Thoracic aorta (tissue), 2 donors: Measurements from ENCODE around the gene AMPH. TPM values are rescaled to one million over a fixed set of nuclear protein-coding genes. Genes with fewer than 3 reads are reported as not detected.

ENCODE experiments used
- ATAC-seq: fragments of 150-250 bp; one replicate; pipeline ENCODE4 v1.8.0; 2017; ENCODE audit warnings: low read depth; ENCODE audit not compliant: insufficient number of reproducible peaks, low FRiP score
- DNase-seq: peaks from one replicate; pipeline ENCODE4 v3.0.0-alpha.2; 2020; ENCODE audit warnings: low spot score
- H3K27ac ChIP-seq, 2 donors: fragments of 200-600 bp; sonication (generic); 1 replicate in 1 of 2; 2 replicates in 1 of 2; pipeline ENCODE4 v1.5.1; 2016; ENCODE audit warnings: mild to moderate bottlenecking in 2 of 2, moderate library complexity in 2 of 2
- H3K27me3 ChIP-seq: fragments of 200-600 bp; sonication (generic); replicated peaks from 2 replicates; pipeline ENCODE4 v1.6.0; 2016; ENCODE audit warnings: mild to moderate bottlenecking; ENCODE audit not compliant: insufficient read depth
- H3K36me3 ChIP-seq: fragments of 200-600 bp; sonication (generic); one replicate; pipeline ENCODE4 v1.5.1; 2016
- H3K4me1 ChIP-seq, 2 donors: fragments of 200-600 bp; sonication (generic); 1 replicate in 1 of 2; 2 replicates in 1 of 2; pipeline versions ENCODE4 v1.5.1 to v1.6.0; 2016; ENCODE audit warnings: low read depth in 2 of 2, mild to moderate bottlenecking in 1 of 2; ENCODE audit not compliant: control insufficient read depth in 1 of 2
- H3K4me3 ChIP-seq: fragments of 200-600 bp; sonication (generic); 2 replicates; pipeline ENCODE4 v1.5.1; 2016; ENCODE audit warnings: mild to moderate bottlenecking
- H3K9me3 ChIP-seq: fragments of 200-600 bp; sonication (generic); 2 replicates; pipeline ENCODE4 v1.5.1; 2016
- total RNA-seq, 2 donors: library from RNA; depleted of rRNA; stranded (reverse); fragments of >200 nt; gene quantifications; one replicate each; pipeline versions ENCODE4 v1.1.0 to v1.2.3, GENCODE V29; 2016
- TF ChIP-seq, protein P1 (sequence below): fragments of 200-600 bp; sonication (generic); IDR thresholded peaks from one replicate; pipeline ENCODE4 v1.5.1; 2019; ENCODE audit warnings: antibody characterized with exemption

Gene AMPH
- total RNA-seq, 2 donors from 2014 or later: 5.3 to 5.9 TPM

DNA sequence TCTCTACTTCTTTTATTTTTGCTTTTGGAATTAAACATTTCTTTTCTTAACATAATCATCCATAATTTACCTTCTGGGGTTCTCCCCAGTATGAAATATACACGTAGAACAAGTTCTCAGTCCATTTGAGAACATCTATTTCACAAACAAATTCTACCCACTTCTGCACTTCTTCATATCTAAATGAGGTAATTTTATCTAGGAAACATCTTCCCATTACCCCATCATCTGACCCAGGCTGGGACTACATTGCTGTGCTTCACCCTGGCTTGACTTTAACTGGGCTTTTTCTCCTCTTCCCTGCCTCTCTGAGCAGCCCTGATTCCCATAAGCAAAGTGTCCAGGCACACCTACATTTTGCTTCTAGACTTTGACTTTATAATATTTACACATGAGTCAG lies 43.3 kb upstream of the AMPH start:
- Histone ChIP-seq H3K27ac (no peak overlapping the region), H3K9me3 (no peaks in the 10 kb centered on the region), H3K36me3 (no peaks in the 10 kb centered on the region), H3K27me3 (no peaks in the 10 kb centered on the region), H3K4me3 (no peak overlapping the region), H3K4me1 (no peaks in the 10 kb centered on the region)
- ATAC-seq (no peak), DNase-seq (no peak)
- TF ChIP-seq, protein P1, sequence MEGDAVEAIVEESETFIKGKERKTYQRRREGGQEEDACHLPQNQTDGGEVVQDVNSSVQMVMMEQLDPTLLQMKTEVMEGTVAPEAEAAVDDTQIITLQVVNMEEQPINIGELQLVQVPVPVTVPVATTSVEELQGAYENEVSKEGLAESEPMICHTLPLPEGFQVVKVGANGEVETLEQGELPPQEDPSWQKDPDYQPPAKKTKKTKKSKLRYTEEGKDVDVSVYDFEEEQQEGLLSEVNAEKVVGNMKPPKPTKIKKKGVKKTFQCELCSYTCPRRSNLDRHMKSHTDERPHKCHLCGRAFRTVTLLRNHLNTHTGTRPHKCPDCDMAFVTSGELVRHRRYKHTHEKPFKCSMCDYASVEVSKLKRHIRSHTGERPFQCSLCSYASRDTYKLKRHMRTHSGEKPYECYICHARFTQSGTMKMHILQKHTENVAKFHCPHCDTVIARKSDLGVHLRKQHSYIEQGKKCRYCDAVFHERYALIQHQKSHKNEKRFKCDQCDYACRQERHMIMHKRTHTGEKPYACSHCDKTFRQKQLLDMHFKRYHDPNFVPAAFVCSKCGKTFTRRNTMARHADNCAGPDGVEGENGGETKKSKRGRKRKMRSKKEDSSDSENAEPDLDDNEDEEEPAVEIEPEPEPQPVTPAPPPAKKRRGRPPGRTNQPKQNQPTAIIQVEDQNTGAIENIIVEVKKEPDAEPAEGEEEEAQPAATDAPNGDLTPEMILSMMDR: no peak

DNA sequence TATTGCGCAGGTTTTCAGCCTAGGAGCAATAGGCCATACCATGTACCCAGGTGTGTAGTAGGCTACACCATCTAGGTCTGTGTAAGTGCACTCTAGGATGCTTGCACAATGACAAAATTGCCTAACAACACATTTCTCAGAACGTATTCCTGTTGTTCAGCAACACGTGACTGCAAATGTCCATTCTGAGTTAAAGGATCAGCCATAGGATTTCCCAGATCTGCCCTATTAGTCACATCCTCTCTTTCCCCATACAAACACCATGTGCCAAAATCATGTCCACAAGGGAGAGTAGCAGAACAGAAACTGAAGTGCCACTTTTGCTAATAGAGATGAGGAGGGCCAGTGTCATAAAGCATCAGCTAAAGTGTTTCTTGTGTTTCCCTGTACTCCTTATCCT lies 42.6 kb upstream of the AMPH start:
- Histone ChIP-seq H3K4me3 (no peak overlapping the region), H3K9me3 (no peaks in the 10 kb centered on the region), H3K27me3 (no peaks in the 10 kb centered on the region), H3K36me3 (no peaks in the 10 kb centered on the region), H3K4me1 (no peaks in the 10 kb centered on the region), H3K27ac (no peak overlapping the region)
- DNase-seq (no peak), ATAC-seq (no peak)
- TF ChIP-seq, protein P1: no peak

DNA sequence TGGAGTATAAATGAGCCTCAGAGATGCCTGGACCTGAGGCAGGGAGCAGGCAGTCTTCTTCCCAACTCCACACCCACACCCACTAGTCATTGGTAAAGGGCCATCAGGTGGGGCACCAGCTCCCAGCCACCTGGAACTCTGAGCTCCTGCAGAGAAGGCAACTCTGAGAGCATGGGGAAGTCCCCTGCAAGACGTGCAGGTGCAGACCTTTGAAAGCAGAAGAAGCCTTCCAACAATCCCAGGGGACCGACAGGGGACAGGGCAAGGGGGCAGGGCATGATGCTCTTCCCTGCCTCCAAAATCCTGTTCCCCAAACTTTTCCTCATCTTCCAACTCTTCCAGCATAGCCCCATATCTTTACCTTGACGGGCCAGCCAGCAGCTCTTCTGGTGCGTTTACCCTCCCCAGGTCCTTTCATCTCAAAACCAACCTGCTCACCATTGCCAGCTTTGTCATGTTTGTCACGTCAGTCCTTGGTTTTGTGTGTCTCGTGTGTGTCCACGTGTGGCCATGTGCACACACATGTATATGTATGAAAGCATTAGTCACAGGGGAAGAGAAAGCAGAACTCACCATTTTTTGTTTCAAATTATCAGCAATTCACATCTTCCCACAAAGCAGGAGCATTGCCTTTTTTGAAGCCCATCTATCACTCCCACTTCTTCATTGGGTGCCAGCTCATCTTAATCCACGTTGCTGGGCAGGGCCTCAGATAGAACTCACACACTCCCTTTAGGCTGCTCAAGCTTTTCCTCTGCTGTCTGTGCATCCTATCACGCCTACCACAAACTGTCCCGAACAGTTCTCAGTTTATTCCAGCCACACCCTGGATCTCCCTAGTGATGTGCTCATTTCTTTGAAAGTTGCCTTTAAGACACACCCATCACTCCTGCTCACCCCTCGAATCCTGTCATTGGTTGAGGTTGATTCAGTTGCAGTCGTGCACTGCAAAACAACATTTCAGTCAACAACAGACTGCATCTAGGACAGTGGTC lies 41.0 kb upstream of the AMPH start:
- no peaks in the 10 kb centered on the region for H3K36me3 ChIP-seq
- no peaks in the 10 kb centered on the region for H3K27me3 ChIP-seq
- DNase-seq: no peak
- H3K27ac ChIP-seq: no peak overlapping the region
- no peaks in the 10 kb centered on the region for H3K4me1 ChIP-seq
- ATAC-seq: no peak
- no peaks in the 10 kb centered on the region for H3K9me3 ChIP-seq
- TF ChIP-seq, protein P1: no peak
- no peak overlapping the region for H3K4me3 ChIP-seq

DNA sequence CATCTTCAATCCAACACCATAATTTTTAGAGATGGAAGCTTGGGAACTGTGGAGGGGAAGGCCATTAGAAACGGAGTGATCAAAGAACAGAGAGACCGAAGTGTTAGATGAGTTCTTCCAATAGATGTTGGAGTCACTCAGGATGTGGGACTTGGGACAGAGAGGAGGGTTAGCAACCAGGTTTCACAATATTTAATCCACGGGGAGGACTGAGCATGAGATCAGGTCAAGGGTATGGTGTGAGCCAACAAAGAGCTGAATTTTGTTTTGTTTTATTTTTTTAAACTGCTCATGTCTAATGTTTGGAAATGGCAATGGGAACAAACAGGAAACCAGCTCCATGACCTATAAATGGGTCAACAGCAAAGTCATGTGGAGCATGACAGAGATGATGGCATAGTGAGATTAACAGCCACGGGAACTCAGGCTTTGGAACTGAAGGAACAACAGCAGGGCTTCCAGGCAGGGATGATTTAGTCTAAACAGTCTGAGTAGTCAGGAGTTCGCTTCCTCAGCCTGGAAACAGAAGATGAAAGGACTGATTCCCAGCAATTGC lies 38.9 kb upstream of the AMPH start:
- no peak for DNase-seq
- Histone ChIP-seq H3K27ac (no peak overlapping the region), H3K27me3 (no peaks in the 10 kb centered on the region), H3K9me3 (no peaks in the 10 kb centered on the region), H3K36me3 (no peaks in the 10 kb centered on the region), H3K4me3 (no peak overlapping the region), H3K4me1 (no peaks in the 10 kb centered on the region)
- ATAC-seq: no peak
- TF ChIP-seq, protein P1: no peak

DNA sequence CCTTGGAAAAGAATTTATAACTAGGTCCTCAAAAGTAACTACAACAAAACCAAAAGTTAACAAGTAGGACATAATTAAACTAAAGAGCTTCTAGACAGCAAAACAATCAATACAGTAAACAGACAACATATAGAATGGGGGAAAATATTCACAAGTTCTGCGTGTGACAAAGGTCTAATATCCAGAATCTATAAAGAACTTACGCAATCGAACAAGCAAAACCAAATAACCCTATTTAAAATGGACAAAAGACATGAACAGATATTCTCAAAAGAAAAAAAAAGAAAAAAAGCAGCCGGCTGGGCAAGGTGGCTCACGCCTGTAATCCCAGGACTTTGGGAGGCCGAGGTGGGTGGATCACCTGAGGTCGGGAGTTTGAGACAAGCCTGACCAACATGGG lies 33.8 kb upstream of the AMPH start:
- Histone ChIP-seq H3K27ac (no peak overlapping the region), H3K36me3 (no peaks in the 10 kb centered on the region), H3K4me1 (no peaks in the 10 kb centered on the region), H3K4me3 (no peak overlapping the region), H3K9me3 (no peaks in the 10 kb centered on the region), H3K27me3 (no peaks in the 10 kb centered on the region)
- TF ChIP-seq, protein P1: no peak
- DNase-seq (no peak), ATAC-seq (no peak)
